ENCODE data around the gene PIF1. TPM values are rescaled to one million over a fixed set of nuclear protein-coding genes. Genes with fewer than 3 reads are reported as not detected.
A peak's percentile ranks its signal among the peaks of the same experiment; 100 is the strongest.

The PIF1 gene
- total RNA-seq, 4 donors from 2014 or later = 0.39 to 2.4 (median 1.1) TPM; not detected in 1

DNA sequence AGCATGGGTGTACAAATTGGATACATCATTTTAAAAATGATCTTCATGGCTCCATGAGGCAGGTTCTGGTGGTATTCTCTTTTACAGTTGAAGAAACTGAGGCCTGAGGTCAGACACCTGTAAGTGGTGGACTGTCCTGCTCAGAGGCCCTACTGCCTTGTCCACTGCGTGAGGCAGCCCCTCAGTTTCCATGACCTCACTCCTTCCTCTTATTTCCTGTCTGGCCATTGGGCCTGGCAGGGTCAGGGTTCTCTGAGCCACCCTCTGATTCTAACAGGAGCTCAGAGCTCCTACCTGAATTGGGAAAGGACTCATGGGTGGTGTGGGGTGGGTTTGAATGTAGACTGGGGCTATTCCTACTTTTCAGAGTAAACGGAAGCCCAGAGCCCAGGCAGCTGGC lies 33.8 kb upstream of the PIF1 start:
- H3K36me3 ChIP-seq = peaks cover 0 to 54% (median 7%) of the 10 kb centered on the region in 3 donors
- no peaks in the 10 kb centered on the region for H3K9me3 ChIP-seq
- TF ChIP-seq POLR2A (IDR thresholded peaks at IDR 0.05) (no peak), CTCF (IDR thresholded peaks at IDR 0.05) (no peak), EP300 (IDR thresholded peaks at IDR 0.05) (no peak)
- H3K4me3 ChIP-seq = no peak overlapping the region
- 56 to 74% methylated on average over 2 of the region's 2 CpGs for WGBS, 2 donors
- DNase-seq (ENCODE audit: low spot score in 2 of 2) = no peak
- peak overlapping the region in 3 of 4 donors; percentile 20 to 99 (median 89) for H3K27ac ChIP-seq
- no peaks in the 10 kb centered on the region for H3K27me3 ChIP-seq
- peaks cover 0 to 92% (median 64%) of the 10 kb centered on the region in 4 donors for H3K4me1 ChIP-seq

DNA sequence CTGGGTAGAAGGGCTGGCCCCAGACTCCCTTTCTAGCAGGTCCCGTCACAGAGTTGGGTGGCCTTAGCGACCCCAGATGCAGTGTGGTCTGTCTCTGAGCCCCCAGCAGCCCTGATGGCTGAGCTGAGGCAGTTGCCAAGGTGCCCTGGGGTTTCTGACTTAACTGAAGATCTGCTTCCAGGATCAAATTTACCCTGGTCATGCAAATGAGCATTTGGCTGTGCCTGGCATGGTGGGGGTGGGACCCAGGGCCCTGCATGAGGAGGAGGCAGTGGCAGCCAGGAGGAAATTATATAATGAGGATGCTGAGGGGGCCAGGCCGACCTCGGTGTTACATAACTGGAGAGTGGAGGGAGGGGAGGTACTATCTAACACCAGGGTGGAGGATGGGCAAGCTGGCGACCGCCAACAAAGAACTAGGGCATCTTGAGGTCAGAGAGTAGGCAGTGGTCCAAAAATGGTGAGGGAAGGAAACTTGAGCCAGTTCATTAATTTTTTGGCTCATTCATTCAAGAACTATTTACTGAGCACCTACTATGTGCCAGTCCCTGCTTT lies 32.7 kb upstream of the PIF1 start:
- Histone ChIP-seq H3K4me1 (peaks cover 0 to 97% (median 74%) of the 10 kb centered on the region in 4 donors), H3K27me3 (no peaks in the 10 kb centered on the region), H3K27ac (peak overlapping the region; percentile 77 to 99 (median 84)), H3K36me3 (peaks cover 0 to 51% (median 7%) of the 10 kb centered on the region in 3 donors), H3K4me3 (no peak overlapping the region), H3K9me3 (no peaks in the 10 kb centered on the region)
- TF ChIP-seq EP300 (IDR thresholded peaks at IDR 0.05) (no peak), CTCF (IDR thresholded peaks at IDR 0.05) (no peak)
- DNase-seq (ENCODE audit: low spot score in 2 of 2) = no peak
- 13 to 29% methylated on average over 4 to 6 of the region's 6 CpGs for WGBS, 2 donors

DNA sequence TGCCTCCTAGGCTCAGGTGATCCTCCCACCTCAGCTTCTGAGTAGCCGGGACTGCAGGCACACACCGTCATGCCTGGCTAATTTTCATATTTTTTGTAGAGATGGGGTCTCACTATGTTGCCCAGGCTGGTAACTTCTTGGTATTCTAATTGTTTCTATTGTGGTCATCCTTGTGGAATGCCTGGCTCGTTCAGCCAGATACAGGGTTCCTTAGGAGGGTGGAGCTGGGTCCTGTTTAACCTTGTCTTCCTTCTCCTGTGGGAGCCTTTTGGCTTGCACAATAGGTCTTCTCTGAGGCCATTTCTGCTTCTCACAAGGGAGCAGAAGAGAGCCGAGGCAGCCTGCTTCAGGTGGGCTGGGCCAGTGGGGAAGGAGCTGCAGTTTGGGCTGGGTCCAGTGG lies 32.0 kb upstream of the PIF1 start:
- no peak for DNase-seq (ENCODE audit: low spot score in 2 of 2)
- TF ChIP-seq EP300 (IDR thresholded peaks at IDR 0.05) (no peak), CTCF (IDR thresholded peaks at IDR 0.05) (no peak), POLR2A (IDR thresholded peaks at IDR 0.05) (no peak)
- no peak overlapping the region for H3K4me3 ChIP-seq
- no peaks in the 10 kb centered on the region for H3K27me3 ChIP-seq
- peaks cover 0 to 47% (median 7%) of the 10 kb centered on the region in 3 donors for H3K36me3 ChIP-seq
- H3K9me3 ChIP-seq = no peaks in the 10 kb centered on the region
- peaks cover 0 to 100% (median 77%) of the 10 kb centered on the region in 4 donors for H3K4me1 ChIP-seq
- peak overlapping the region; percentile 77 to 99 (median 84) for H3K27ac ChIP-seq
- 39 to 47% methylated on average over 4 of the region's 4 CpGs for WGBS, 2 donors

DNA sequence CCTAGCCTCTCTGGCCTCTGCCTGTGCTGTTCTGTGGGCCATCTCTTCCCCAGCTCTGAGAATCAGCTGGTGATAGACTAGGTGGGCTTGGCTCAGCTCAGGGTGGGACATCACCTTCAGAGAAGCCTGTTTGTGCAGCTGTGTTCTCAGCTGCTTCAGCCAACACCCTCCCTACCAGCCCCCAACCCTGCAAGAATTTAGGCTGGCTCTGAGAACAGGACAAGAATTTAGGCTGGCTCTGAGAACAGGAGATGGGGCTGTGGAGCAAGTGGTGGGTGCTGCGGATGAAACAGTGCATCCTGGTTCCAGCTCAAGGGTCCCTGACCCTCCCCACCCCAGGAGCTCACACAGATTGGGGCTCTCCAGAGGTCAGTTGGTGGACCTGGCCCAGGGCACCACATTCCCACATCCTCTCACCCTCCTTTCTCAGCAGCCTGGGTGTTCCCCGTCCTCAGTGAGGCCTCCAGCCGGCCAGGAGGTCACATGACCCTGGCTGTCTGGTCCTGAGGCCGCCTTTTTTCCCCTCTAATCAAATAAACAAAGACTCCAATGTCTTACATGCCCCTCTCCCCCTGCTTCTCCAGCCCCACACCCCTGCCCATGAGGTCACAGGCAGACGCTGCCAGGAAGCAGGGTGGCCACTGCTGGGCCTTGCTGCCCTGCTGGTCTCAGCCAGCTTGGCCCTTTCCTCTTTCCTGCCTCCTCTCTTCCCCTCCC lies 31.1 kb upstream of the PIF1 start:
- H3K4me3 ChIP-seq = no peak overlapping the region
- TF ChIP-seq POLR2A (IDR thresholded peaks at IDR 0.05) (peak in 1 of 2 donors; percentile 16), CTCF (IDR thresholded peaks at IDR 0.05) (peak in 1 of 5 experiments; percentile 19), EP300 (IDR thresholded peaks at IDR 0.05) (peak; percentile 33 to 91)
- H3K27ac ChIP-seq = peak overlapping the region; percentile 77 to 99 (median 84)
- WGBS, 2 donors = 2 to 9% methylated on average over 5 of the region's 5 CpGs
- H3K4me1 ChIP-seq = peaks cover 0 to 100% (median 84%) of the 10 kb centered on the region in 4 donors
- no peaks in the 10 kb centered on the region for H3K27me3 ChIP-seq
- peak; percentile 39 to 57 for DNase-seq (ENCODE audit: low spot score in 2 of 2)
- peaks cover 0 to 39% (median 7%) of the 10 kb centered on the region in 3 donors for H3K36me3 ChIP-seq
- no peaks in the 10 kb centered on the region for H3K9me3 ChIP-seq
